CD4-positive, alpha-beta memory T cell (primary cell): ENCODE results near the gene UST. TPM values are rescaled to one million over a fixed set of nuclear protein-coding genes. Genes with fewer than 3 reads are reported as not detected.

Source experiments
- CTCF ChIA-PET: fragments of 350-600 bp; sonication (Branson Sonifier 250); formaldehyde crosslinking; loops from one replicate; lab custom pipeline; 2021; ENCODE audit warnings: inconsistent platforms; ENCODE audit not compliant: partially characterized antibody; lab: Charles Lee
- POLR2A ChIA-PET: fragments of 350-600 bp; sonication (Branson Sonifier 250); formaldehyde crosslinking; loops from one replicate; lab custom pipeline; 2021; ENCODE audit not compliant: partially characterized antibody; lab: Charles Lee
- DNase-seq, 5 donors: peaks; one replicate each; pipeline versions ENCODE4 v3.0.0 to v3.0.0-alpha.2; 2020 to 2022; ENCODE audit warnings: mixed read lengths in 1 of 5
- H3K27ac ChIP-seq: one replicate; pipeline ENCODE4 v1.7.0; 2013; ENCODE audit warnings: low read depth, low read length
- H3K27me3 ChIP-seq: 2 replicates; pipeline ENCODE4 v1.7.0; 2013; ENCODE audit warnings: mild to moderate bottlenecking, low read length, moderate library complexity; ENCODE audit not compliant: insufficient read depth
- H3K36me3 ChIP-seq: 2 replicates; pipeline ENCODE4 v1.7.0; 2013; ENCODE audit warnings: mild to moderate bottlenecking, low read length, moderate library complexity; ENCODE audit not compliant: insufficient read depth
- H3K4me1 ChIP-seq: 2 replicates; pipeline ENCODE4 v1.7.0; 2013; ENCODE audit warnings: mild to moderate bottlenecking, low read length, moderate library complexity; ENCODE audit not compliant: insufficient read depth
- H3K4me3 ChIP-seq, 2 donors: one replicate each; pipeline ENCODE4 v1.7.0; 2013; ENCODE audit warnings: low read length in 2 of 2, mild to moderate bottlenecking in 1 of 2
- H3K9me3 ChIP-seq, 2 donors: one replicate each; pipeline ENCODE4 v1.7.0; 2013; ENCODE audit warnings: low read length in 2 of 2, control low read depth in 1 of 2; ENCODE audit not compliant: control insufficient read depth in 1 of 2
- H3K27ac Mint-ChIP-seq, 7 donors: one replicate each; pipeline ENCODE4 v1.8.0; 2020 to 2021; ENCODE audit warnings: mixed read lengths in 7 of 7, mild to moderate bottlenecking in 6 of 7, inconsistent platforms in 3 of 7, moderate library complexity in 3 of 7
- H3K27me3 Mint-ChIP-seq, 2 donors: one replicate each; pipeline ENCODE4 v1.8.0; 2020 to 2021; ENCODE audit warnings: mixed read lengths in 2 of 2
- H3K36me3 Mint-ChIP-seq, 2 donors: one replicate each; pipeline ENCODE4 v1.8.0; 2020 to 2021; ENCODE audit warnings: mixed read lengths in 2 of 2, inconsistent platforms in 1 of 2, mild to moderate bottlenecking in 1 of 2
- H3K4me1 Mint-ChIP-seq, 4 donors: one replicate each; pipeline ENCODE4 v1.8.0; 2020 to 2021; ENCODE audit warnings: mixed read lengths in 4 of 4, mild to moderate bottlenecking in 1 of 4
- H3K4me3 Mint-ChIP-seq, 8 donors: one replicate each; pipeline ENCODE4 v1.8.0; 2020 to 2021; ENCODE audit warnings: mixed read lengths in 8 of 8, mild to moderate bottlenecking in 7 of 8, moderate library complexity in 6 of 8, inconsistent platforms in 3 of 8
- H3K9me3 Mint-ChIP-seq, 8 donors: one replicate each; pipeline ENCODE4 v1.8.0; 2020 to 2021; ENCODE audit warnings: mixed read lengths in 8 of 8, mild to moderate bottlenecking in 5 of 8, inconsistent platforms in 3 of 8, moderate library complexity in 1 of 8
- intact Hi-C: fragments of 100-400 bp; cut with micrococcal nuclease; formaldehyde crosslinking; loops from one replicate; pipeline ENCODE4 v1.15.1; 2023
- polyA plus RNA-seq, 2 donors: library from polyadenylated mRNA; unstranded; fragments of 300-500 nt; fragmentation: Illumina TruSeq; gene quantifications; one replicate each; pipeline ENCODE4 v1.2.3, GENCODE V29; 2021
- total RNA-seq, 2 experiments: library from RNA; stranded (reverse); gene quantifications; one replicate each; pipeline ENCODE4 v1.2.3, GENCODE V29; 2021

Gene UST
- total and polyA plus RNA-seq, 4 experiments from 2014 or later = 2.2 to 7.6 (median 5.1) TPM

DNA sequence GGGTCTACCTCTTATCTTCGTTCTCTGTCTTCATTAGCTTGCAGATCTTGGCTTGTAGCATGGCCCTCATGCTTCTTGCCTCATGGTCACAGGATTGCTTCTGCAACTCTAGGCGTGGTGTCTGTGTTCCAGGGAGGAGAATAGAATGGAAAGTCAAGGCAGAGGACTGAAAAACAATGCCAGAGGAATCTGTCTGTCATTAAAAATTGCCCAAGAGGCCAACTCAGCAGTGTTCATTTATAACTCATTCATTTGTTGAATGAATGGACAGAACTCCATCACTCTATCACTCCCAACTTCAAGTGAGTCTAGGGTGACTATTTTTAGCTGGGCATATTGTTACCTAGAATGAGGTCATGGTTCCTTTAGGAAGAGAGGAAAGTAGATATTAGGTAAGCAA is 179.6 kb downstream of the UST start:
- CTCF ChIA-PET = no interaction called here
- Mint-ChIP-seq H3K27me3 (no peaks in the 10 kb centered on the region), H3K9me3 (peaks cover 0 to 2% (median 0%) of the 10 kb centered on the region in 8 donors), H3K27ac (no peak overlapping the region), H3K4me1 (peaks cover 0 to 4% (median 2%) of the 10 kb centered on the region in 4 donors), H3K36me3 (peaks cover 0 to 2% of the 10 kb centered on the region in 2 donors), H3K4me3 (no peak overlapping the region)
- Histone ChIP-seq H3K36me3 (no peaks in the 10 kb centered on the region), H3K27ac (no peak overlapping the region), H3K4me3 (no peak overlapping the region), H3K9me3 (no peaks in the 10 kb centered on the region), H3K4me1 (no peaks in the 10 kb centered on the region), H3K27me3 (no peaks in the 10 kb centered on the region)
- intact Hi-C loops = no loop called here
- DNase-seq = no peak
- POLR2A ChIA-PET = interaction anchor here (0.6 kb wide), 1 partner anchor 126 kb away, joined by 3 read pairs; no protein-coding TSS in a partner anchor

DNA sequence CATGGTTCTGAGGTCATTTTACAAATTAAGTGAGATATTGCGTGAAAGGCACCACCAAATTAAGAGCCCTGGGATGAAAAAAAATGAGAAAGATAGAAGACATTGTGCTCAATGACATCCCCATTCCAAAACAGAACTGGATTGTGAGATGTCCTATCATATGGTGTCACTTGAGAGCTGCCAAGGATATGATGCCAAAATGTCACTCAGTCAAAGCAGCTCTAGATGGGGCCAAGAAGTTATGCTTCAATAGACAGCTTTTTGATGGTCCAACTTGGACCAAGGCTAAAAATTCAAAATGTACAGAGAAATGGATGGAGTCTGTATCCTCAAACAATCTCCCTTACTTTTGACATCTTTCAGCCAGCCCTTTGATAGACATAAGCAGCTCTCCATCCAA is 180.8 kb downstream of the UST start:
- peaks cover 0 to 2% of the 10 kb centered on the region in 2 donors for H3K36me3 Mint-ChIP-seq
- Histone ChIP-seq H3K27me3 (no peaks in the 10 kb centered on the region), H3K36me3 (no peaks in the 10 kb centered on the region), H3K4me1 (no peaks in the 10 kb centered on the region), H3K27ac (no peak overlapping the region), H3K9me3 (no peaks in the 10 kb centered on the region), H3K4me3 (no peak overlapping the region)
- H3K27me3 Mint-ChIP-seq = no peaks in the 10 kb centered on the region
- intact Hi-C loops = no loop called here
- no peak overlapping the region for H3K27ac Mint-ChIP-seq
- CTCF ChIA-PET = no interaction called here
- H3K9me3 Mint-ChIP-seq = peaks cover 0 to 2% (median 0%) of the 10 kb centered on the region in 8 donors
- POLR2A ChIA-PET = no interaction called here
- peaks cover 0 to 4% (median 2%) of the 10 kb centered on the region in 4 donors for H3K4me1 Mint-ChIP-seq
- no peak overlapping the region for H3K4me3 Mint-ChIP-seq
- no peak for DNase-seq

DNA sequence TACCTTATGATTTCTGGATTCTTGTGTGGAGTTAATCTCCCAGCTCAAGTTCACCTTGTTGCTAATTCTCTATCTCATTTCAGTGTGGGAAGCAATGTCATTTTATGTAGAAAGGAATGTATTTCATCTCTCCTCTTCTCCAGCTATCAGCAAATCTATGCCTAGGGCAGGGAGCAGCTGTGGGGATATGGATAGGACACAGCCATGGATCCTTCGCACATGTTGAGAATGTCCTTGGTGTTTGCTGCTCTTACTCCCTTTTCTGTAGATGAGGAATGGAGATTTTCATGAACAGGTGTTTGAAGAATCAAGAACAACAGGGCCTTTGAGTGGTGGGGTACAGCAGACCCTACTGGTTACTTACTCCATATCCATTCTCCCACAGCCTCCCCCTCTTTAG is 182.0 kb downstream of the UST start:
- intact Hi-C loops = no loop called here
- Mint-ChIP-seq H3K36me3 (peaks cover 0 to 2% of the 10 kb centered on the region in 2 donors), H3K9me3 (peaks cover 0 to 2% (median 0%) of the 10 kb centered on the region in 8 donors), H3K4me3 (no peak overlapping the region), H3K27me3 (no peaks in the 10 kb centered on the region), H3K4me1 (peaks cover 0 to 4% (median 4%) of the 10 kb centered on the region in 4 donors), H3K27ac (no peak overlapping the region)
- H3K4me3 ChIP-seq = no peak overlapping the region
- H3K27me3 ChIP-seq = no peaks in the 10 kb centered on the region
- no peaks in the 10 kb centered on the region for H3K4me1 ChIP-seq
- H3K27ac ChIP-seq = no peak overlapping the region
- H3K36me3 ChIP-seq = no peaks in the 10 kb centered on the region
- no peaks in the 10 kb centered on the region for H3K9me3 ChIP-seq
- DNase-seq = no peak
- POLR2A ChIA-PET = no interaction called here
- CTCF ChIA-PET = no interaction called here

DNA sequence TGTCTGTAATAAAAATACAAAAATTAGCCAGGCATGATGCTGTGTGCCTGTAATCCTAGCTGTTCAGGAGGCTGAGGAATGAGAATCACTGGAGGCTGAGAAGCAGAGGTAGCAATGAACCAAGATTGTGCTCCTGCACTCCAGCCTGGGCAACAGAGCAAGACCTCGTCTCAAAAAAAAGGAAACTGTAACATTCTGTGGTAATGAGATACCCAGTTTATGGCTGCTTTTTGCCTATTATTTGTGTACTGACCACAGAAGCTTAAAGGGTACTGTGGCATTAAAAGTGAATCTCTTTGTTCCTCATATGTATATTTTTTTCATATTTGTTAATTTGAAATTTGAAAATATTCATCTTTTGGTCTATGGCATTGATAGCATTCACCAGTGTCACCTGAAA is 185.4 kb downstream of the UST start:
- intact Hi-C loops = no loop called here
- ChIA-PET POLR2A (no interaction called here), CTCF (interaction anchor here (1.2 kb wide), 1 partner anchor 20 kb away, joined by 3 read pairs; no protein-coding TSS in a partner anchor)
- DNase-seq = no peak
- Mint-ChIP-seq H3K4me3 (no peak overlapping the region), H3K27me3 (no peaks in the 10 kb centered on the region), H3K9me3 (no peaks in the 10 kb centered on the region), H3K4me1 (peaks cover 0 to 6% (median under 1%) of the 10 kb centered on the region in 4 donors), H3K36me3 (peaks cover 0 to 2% of the 10 kb centered on the region in 2 donors), H3K27ac (no peak overlapping the region)
- Histone ChIP-seq H3K27me3 (no peaks in the 10 kb centered on the region), H3K27ac (no peak overlapping the region), H3K9me3 (no peaks in the 10 kb centered on the region), H3K4me3 (no peak overlapping the region), H3K36me3 (no peaks in the 10 kb centered on the region), H3K4me1 (no peaks in the 10 kb centered on the region)

DNA sequence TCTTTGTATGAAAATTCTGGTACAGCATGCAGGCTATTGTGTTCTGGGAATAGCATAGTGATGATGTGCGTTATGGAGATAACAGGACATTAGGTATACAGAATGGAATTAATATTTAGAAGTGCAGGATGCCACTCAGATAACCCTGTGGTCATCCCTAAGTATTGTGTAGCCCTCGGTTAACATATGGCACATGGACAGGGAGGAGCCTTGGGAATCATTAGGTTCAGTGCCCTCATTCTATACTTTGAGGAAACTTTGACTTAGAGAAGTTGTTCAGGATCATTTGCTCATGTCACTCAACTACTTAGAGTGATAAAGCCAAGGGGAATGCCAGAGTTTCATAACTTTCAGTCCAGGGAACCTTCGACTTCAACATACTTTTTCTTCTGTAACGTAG is 185.9 kb downstream of the UST start:
- CTCF ChIA-PET = interaction anchor here (1.2 kb wide), 1 partner anchor 20 kb away, joined by 3 read pairs; no protein-coding TSS in a partner anchor
- POLR2A ChIA-PET = no interaction called here
- no peaks in the 10 kb centered on the region for H3K27me3 Mint-ChIP-seq
- Histone ChIP-seq H3K27me3 (no peaks in the 10 kb centered on the region), H3K27ac (no peak overlapping the region), H3K4me1 (no peaks in the 10 kb centered on the region), H3K36me3 (no peaks in the 10 kb centered on the region), H3K9me3 (no peaks in the 10 kb centered on the region), H3K4me3 (no peak overlapping the region)
- peaks cover 0 to 6% (median under 1%) of the 10 kb centered on the region in 4 donors for H3K4me1 Mint-ChIP-seq
- H3K27ac Mint-ChIP-seq = no peak overlapping the region
- no peak for DNase-seq
- intact Hi-C loops = no loop called here
- peaks cover 0 to 2% of the 10 kb centered on the region in 2 donors for H3K36me3 Mint-ChIP-seq
- no peaks in the 10 kb centered on the region for H3K9me3 Mint-ChIP-seq
- H3K4me3 Mint-ChIP-seq = no peak overlapping the region

DNA sequence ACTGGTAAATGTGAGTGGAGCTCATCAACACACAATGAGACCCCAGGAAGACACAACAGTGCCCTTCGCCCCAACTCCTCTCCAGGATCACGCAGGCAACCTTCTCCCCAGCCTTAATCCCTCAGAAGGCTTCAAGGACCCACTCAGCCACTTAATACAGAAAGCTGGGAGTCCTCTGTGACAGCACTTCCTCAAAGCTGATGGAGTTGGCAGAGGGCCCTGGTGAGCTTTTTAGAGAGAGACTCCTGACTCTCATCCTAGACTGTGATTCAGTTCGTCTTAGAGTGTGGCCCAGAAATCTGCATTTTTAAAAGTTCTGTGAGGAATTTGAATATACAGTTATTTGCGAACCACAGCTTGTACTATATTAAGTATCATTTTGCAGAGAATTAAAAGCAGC is 187.7 kb downstream of the UST start:
- POLR2A ChIA-PET = no interaction called here
- Mint-ChIP-seq H3K4me3 (no peak overlapping the region), H3K4me1 (peaks cover 0 to 6% (median under 1%) of the 10 kb centered on the region in 4 donors), H3K9me3 (peaks cover 0 to 1% (median 0%) of the 10 kb centered on the region in 8 donors), H3K27me3 (no peaks in the 10 kb centered on the region), H3K27ac (peak overlapping the region in 1 of 7 donors; percentile 9), H3K36me3 (no peaks in the 10 kb centered on the region)
- CTCF ChIA-PET = interaction anchor here (1.1 kb wide), 1 partner anchor 12 kb away, joined by 3 read pairs; no protein-coding TSS in a partner anchor
- H3K4me1 ChIP-seq = no peaks in the 10 kb centered on the region
- no peak overlapping the region for H3K4me3 ChIP-seq
- H3K9me3 ChIP-seq = no peaks in the 10 kb centered on the region
- H3K27me3 ChIP-seq = no peaks in the 10 kb centered on the region
- no peak overlapping the region for H3K27ac ChIP-seq
- no peaks in the 10 kb centered on the region for H3K36me3 ChIP-seq
- no peak for DNase-seq
- intact Hi-C loops = no loop called here

DNA sequence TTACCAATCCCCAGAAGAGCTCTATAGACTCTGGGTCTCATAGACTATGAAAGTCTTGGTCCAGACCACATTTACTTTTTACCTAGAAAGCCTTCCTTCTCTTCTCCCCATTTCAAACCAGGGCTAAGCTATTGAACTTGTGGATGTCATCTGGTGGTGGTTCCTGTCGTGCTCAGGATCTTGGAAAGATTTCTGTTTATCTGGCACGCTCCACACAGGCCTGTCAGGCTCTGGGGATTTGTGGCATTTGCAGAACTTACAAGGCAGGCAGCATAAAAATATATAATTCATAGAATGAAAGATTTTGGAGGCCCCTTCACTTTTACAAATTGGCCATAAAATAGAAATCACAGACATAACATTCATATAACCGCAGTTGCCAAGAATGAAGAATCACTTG is 188.1 kb downstream of the UST start:
- Mint-ChIP-seq H3K36me3 (no peaks in the 10 kb centered on the region), H3K27ac (peak overlapping the region in 2 of 7 donors; percentile 9 to 15), H3K9me3 (peaks cover 0 to 1% (median 0%) of the 10 kb centered on the region in 8 donors), H3K4me3 (no peak overlapping the region), H3K4me1 (peaks cover 0 to 6% (median under 1%) of the 10 kb centered on the region in 4 donors), H3K27me3 (no peaks in the 10 kb centered on the region)
- no peaks in the 10 kb centered on the region for H3K36me3 ChIP-seq
- H3K27me3 ChIP-seq = no peaks in the 10 kb centered on the region
- no peak for DNase-seq
- no peak overlapping the region for H3K27ac ChIP-seq
- no peaks in the 10 kb centered on the region for H3K9me3 ChIP-seq
- POLR2A ChIA-PET = no interaction called here
- CTCF ChIA-PET = no interaction called here
- no peaks in the 10 kb centered on the region for H3K4me1 ChIP-seq
- no peak overlapping the region for H3K4me3 ChIP-seq
- intact Hi-C loops = no loop called here
